Neural cell (in vitro differentiated cells): ENCODE results near the gene KLK3. TPM values are rescaled to one million over a fixed set of nuclear protein-coding genes. Genes with fewer than 3 reads are reported as not detected.

Source experiments
- H2AFZ ChIP-seq: fragments of 200-600, 300-800 bp; sonication (generic), shearing (Covaris generic); 2 replicates; pipeline ENCODE4 v1.6.0; 2014; ENCODE audit warnings: low read depth, mild to moderate bottlenecking, antibody characterized with exemption, low read length, moderate library complexity
- H3F3A ChIP-seq: fragments of 200-600 bp; shearing (Covaris generic); 2 replicates; pipeline ENCODE4 v1.6.1; 2016; ENCODE audit warnings: mild to moderate bottlenecking, moderate library complexity, mixed read lengths, antibody characterized with exemption, low read length; ENCODE audit not compliant: insufficient read depth, poor library complexity, severe bottlenecking
- H3K27ac ChIP-seq: fragments of 200-600, 300-800 bp; sonication (generic), shearing (Covaris generic); 2 replicates; pipeline ENCODE4 v1.5.1; 2014; ENCODE audit warnings: mild to moderate bottlenecking, low read length, moderate library complexity
- H3K27me3 ChIP-seq: fragments of 300-800, 200-600 bp; sonication (generic), shearing (Covaris generic); 2 replicates; pipeline ENCODE4 v1.6.0; 2014; ENCODE audit warnings: mild to moderate bottlenecking, low read depth, low read length, moderate library complexity; ENCODE audit not compliant: insufficient read depth
- H3K36me3 ChIP-seq: fragments of 300-800, 200-600 bp; sonication (generic), shearing (Covaris generic); 2 replicates; pipeline ENCODE4 v1.5.1; 2014; ENCODE audit warnings: mild to moderate bottlenecking, antibody characterized with exemption, low read length, moderate library complexity; ENCODE audit not compliant: insufficient read depth
- H3K4me2 ChIP-seq: fragments of 300-800, 200-600 bp; sonication (generic), shearing (Covaris generic); 2 replicates; pipeline ENCODE4 v1.6.0; 2014; ENCODE audit warnings: mild to moderate bottlenecking, low read length
- H3K4me3 ChIP-seq: fragments of 300-800, 200-600 bp; sonication (generic), shearing (Covaris generic); 2 replicates; pipeline ENCODE4 v1.5.1; 2014; ENCODE audit warnings: mild to moderate bottlenecking, low read length, moderate library complexity
- H3K79me2 ChIP-seq: fragments of 200-600 bp; shearing (Covaris generic); replicated peaks from 2 replicates; pipeline ENCODE4 v1.6.0; 2014; ENCODE audit warnings: mild to moderate bottlenecking, low read length, moderate library complexity; ENCODE audit not compliant: insufficient read depth
- H3K9ac ChIP-seq: fragments of 300-800, 200-600 bp; sonication (generic), shearing (Covaris generic); 2 replicates; pipeline ENCODE4 v1.6.1; 2016; ENCODE audit warnings: mild to moderate bottlenecking, low read length, mixed read lengths
- H3K9me2 ChIP-seq: fragments of 200-600 bp; shearing (Covaris generic); 2 replicates; pipeline ENCODE4 v1.6.1; 2016; ENCODE audit warnings: mild to moderate bottlenecking, low read length, mixed read lengths; ENCODE audit not compliant: insufficient read depth
- H3K9me3 ChIP-seq: fragments of 200-600, 300-800 bp; sonication (generic), shearing (Covaris generic); 2 replicates; pipeline ENCODE4 v1.6.1; 2016; ENCODE audit warnings: mild to moderate bottlenecking, mixed run types, low read length, moderate library complexity, mixed read lengths
- H4K20me1 ChIP-seq: fragments of 200-600 bp; shearing (Covaris generic); 2 replicates; pipeline ENCODE4 v1.6.1; 2016; ENCODE audit warnings: mild to moderate bottlenecking, mixed run types; ENCODE audit not compliant: insufficient read depth
- CTCF ChIP-seq: fragments of 450-650 bp; IDR thresholded peaks from 2 replicates; pipeline ENCODE4 v1.5.1; 2014; ENCODE audit warnings: antibody characterized with exemption, mild to moderate bottlenecking, moderate library complexity; ENCODE audit not compliant: poor library complexity, severe bottlenecking
- EP300 ChIP-seq: fragments of 450-650 bp; conservative IDR thresholded peaks from 2 replicates; pipeline ENCODE4 v1.6.1; 2014; ENCODE audit warnings: antibody characterized with exemption, mild to moderate bottlenecking, moderate library complexity; ENCODE audit not compliant: poor library complexity, severe bottlenecking
- EZH2 ChIP-seq: fragments of 200-600, 300-800 bp; shearing (Covaris generic), sonication (generic); IDR thresholded peaks from 2 replicates; pipeline ENCODE4 v1.6.1; 2014; ENCODE audit warnings: antibody characterized with exemption, low read length, borderline replicate concordance, mild to moderate bottlenecking; ENCODE audit not compliant: insufficient read depth, poor library complexity, severe bottlenecking
- MXI1 ChIP-seq: fragments of 450-650 bp; conservative IDR thresholded peaks from 2 replicates; pipeline ENCODE4 v1.6.1; 2014; ENCODE audit warnings: antibody characterized with exemption, mild to moderate bottlenecking; ENCODE audit not compliant: poor library complexity, severe bottlenecking
- POLR2AphosphoS5 ChIP-seq: IDR thresholded peaks from 2 replicates; pipeline ENCODE4 v1.6.1; 2012
- RAD21 ChIP-seq: fragments of 450-650 bp; conservative IDR thresholded peaks from 2 replicates; pipeline ENCODE4 v1.6.1; 2014; ENCODE audit warnings: antibody characterized with exemption, mild to moderate bottlenecking, moderate library complexity
- REST ChIP-seq: IDR thresholded peaks from 2 replicates; pipeline ENCODE4 v1.6.1; 2012; ENCODE audit warnings: borderline replicate concordance
- SMC3 ChIP-seq: fragments of 450-650 bp; conservative IDR thresholded peaks from 2 replicates; pipeline ENCODE4 v1.6.1; 2014; ENCODE audit warnings: antibody characterized with exemption, mild to moderate bottlenecking, moderate library complexity; ENCODE audit not compliant: poor library complexity
- TAF1 ChIP-seq: IDR thresholded peaks from 2 replicates; pipeline ENCODE4 v1.6.1; 2012; ENCODE audit warnings: low read depth
- polyA plus RNA-seq: library from polyadenylated mRNA; depleted of rRNA; stranded (reverse); fragments of >200 nt; gene quantifications from 2 replicates; pipeline ENCODE4 v1.2.3, GENCODE V29; 2014

KLK3 gene
- polyA plus RNA-seq, 1 donor from 2014 or later: not detected

- Histone ChIP-seq H3K4me3 (no peak overlapping the region), H3F3A (no peaks in the 10 kb centered on the region), H3K27me3 (peaks cover 26% of the 10 kb centered on the region), H3K36me3 (no peaks in the 10 kb centered on the region), H3K9ac (no peak overlapping the region), H3K9me3 (no peaks in the 10 kb centered on the region), H3K4me2 (no peak overlapping the region), H2AFZ (no peak overlapping the region), H3K79me2 (no peaks in the 10 kb centered on the region), H3K27ac (no peak overlapping the region), H4K20me1 (no peaks in the 10 kb centered on the region), H3K9me2 (no peaks in the 10 kb centered on the region)
- TF ChIP-seq CTCF: no peak
- TF ChIP-seq TAF1: no peak
- no peak for TF ChIP-seq POLR2AphosphoS5
- TF ChIP-seq EZH2: no peak
- no peak for TF ChIP-seq REST
- TF ChIP-seq RAD21: no peak
- TF ChIP-seq EP300: no peak
- no peak for TF ChIP-seq SMC3
- no peak for TF ChIP-seq MXI1
Measured at GRCh38 chr19:50833802-50834167, 20.9 kb upstream of the KLK3 start.

- no peaks in the 10 kb centered on the region for H3K36me3 ChIP-seq
- H3K9me3 ChIP-seq: no peaks in the 10 kb centered on the region
- H3K9ac ChIP-seq: peak overlapping the region; percentile 59
- H3K79me2 ChIP-seq: no peaks in the 10 kb centered on the region
- no peaks in the 10 kb centered on the region for H4K20me1 ChIP-seq
- peak overlapping the region; percentile 72 for H3K4me3 ChIP-seq
- no peak overlapping the region for H3K4me2 ChIP-seq
- no peaks in the 10 kb centered on the region for H3F3A ChIP-seq
- H2AFZ ChIP-seq: peak overlapping the region; percentile 25
- peaks cover 26% of the 10 kb centered on the region for H3K27me3 ChIP-seq
- no peak for TF ChIP-seq MXI1
- TF ChIP-seq SMC3: no peak
- TF ChIP-seq TAF1: no peak
- no peak for TF ChIP-seq POLR2AphosphoS5
- no peak for TF ChIP-seq CTCF
- TF ChIP-seq EP300: no peak
- TF ChIP-seq EZH2: no peak
- TF ChIP-seq REST: no peak
- TF ChIP-seq RAD21: no peak
- no peaks in the 10 kb centered on the region for H3K9me2 ChIP-seq
- no peak overlapping the region for H3K27ac ChIP-seq
Measured at GRCh38 chr19:50835103-50835784, 19.5 kb upstream of the KLK3 start.
